Epithelial cell of esophagus (primary cell): ENCODE results near the gene TMEM119.

ENCODE experiments used
- DNase-seq: peaks from one replicate; pipeline ENCODE4 v3.0.0; 2010; ENCODE audit warnings: low read depth
- H3K4me3 ChIP-seq: 2 replicates; pipeline ENCODE4 v1.5.1; 2011; ENCODE audit warnings: mild to moderate bottlenecking, low read length, control low read depth
- TF ChIP-seq, protein P1 (sequence below): IDR thresholded peaks from 2 replicates; pipeline ENCODE4 v1.5.1; 2011; ENCODE audit warnings: low read depth, mild to moderate bottlenecking, low read length, control low read depth, inconsistent platforms; ENCODE audit not compliant: insufficient read depth; ENCODE audit errors: missing control alignments

TMEM119 gene

DNA sequence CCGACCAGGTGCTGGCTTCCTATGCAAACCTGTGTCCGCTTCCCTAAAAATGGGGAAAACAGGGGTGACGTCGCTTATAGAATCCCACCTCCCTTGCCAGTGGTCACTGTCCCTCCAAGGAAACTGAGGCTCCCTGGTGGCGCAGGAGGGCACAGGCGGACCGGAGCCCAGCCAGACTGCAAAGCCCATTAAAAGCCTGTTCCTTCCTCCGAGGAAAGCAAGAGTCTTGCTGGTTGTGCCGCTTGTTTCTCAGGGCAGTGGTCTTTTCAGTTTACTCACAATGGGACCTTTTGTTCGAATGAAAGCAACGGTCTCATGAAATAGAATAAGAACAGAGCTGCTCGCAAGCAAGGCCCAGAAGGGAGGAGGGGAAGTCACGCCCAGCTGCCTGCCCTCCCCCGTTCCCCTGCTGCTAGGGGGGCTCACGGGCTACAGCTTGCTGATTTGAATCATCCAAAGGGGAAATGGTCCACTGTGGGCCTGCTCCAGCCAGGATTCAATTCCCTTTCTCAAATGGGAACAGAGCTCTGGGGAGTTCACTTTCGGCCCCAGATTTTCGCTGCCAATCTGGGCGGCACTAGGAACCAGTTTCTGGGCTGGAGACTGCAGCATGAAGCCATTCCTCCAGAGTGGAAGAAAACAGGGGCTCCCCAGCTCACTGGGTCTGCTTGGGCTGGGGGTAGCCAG, 40.4 kb upstream of the TMEM119 start:
- DNase-seq: no peak
- H3K4me3 ChIP-seq: no peak overlapping the region
- TF ChIP-seq, protein P1, sequence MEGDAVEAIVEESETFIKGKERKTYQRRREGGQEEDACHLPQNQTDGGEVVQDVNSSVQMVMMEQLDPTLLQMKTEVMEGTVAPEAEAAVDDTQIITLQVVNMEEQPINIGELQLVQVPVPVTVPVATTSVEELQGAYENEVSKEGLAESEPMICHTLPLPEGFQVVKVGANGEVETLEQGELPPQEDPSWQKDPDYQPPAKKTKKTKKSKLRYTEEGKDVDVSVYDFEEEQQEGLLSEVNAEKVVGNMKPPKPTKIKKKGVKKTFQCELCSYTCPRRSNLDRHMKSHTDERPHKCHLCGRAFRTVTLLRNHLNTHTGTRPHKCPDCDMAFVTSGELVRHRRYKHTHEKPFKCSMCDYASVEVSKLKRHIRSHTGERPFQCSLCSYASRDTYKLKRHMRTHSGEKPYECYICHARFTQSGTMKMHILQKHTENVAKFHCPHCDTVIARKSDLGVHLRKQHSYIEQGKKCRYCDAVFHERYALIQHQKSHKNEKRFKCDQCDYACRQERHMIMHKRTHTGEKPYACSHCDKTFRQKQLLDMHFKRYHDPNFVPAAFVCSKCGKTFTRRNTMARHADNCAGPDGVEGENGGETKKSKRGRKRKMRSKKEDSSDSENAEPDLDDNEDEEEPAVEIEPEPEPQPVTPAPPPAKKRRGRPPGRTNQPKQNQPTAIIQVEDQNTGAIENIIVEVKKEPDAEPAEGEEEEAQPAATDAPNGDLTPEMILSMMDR: no peak

DNA sequence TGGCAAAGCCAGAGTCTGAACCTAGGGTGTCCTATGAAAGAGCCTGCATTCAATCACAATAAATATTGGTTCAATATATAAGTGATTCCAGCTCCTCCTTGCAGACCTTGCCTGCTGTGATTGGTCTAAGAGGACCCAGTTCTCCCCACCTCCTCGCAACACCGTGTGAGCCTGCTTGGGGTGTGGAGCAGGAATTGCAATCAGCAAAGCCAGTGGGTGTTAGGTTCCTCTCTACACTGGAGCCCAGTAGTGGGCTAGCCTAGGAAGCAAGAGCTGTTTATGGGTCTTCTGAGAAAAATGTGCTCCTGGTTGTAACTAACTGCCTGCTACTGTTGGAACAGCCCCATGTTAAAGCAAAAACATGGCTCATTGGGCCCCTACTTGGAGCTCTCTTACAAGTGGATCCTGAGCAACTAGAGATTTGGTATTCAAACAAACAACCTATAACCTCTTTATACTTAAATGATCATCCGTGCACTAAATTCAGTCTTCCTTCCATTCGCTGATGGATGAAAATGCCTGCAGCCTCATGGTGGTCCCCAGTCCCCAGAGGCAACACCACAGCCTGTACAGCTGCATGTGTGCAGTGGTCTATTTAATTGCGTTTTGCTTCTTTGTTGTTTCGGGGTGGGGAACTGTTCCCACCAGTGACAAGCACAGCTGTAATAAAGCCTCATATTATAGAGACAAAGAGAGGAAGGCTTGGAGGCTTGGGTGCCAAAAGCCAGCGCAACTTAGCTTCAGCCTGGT, 39.5 kb upstream of the TMEM119 start:
- TF ChIP-seq, protein P1: no peak
- no peak for DNase-seq
- H3K4me3 ChIP-seq: no peak overlapping the region

DNA sequence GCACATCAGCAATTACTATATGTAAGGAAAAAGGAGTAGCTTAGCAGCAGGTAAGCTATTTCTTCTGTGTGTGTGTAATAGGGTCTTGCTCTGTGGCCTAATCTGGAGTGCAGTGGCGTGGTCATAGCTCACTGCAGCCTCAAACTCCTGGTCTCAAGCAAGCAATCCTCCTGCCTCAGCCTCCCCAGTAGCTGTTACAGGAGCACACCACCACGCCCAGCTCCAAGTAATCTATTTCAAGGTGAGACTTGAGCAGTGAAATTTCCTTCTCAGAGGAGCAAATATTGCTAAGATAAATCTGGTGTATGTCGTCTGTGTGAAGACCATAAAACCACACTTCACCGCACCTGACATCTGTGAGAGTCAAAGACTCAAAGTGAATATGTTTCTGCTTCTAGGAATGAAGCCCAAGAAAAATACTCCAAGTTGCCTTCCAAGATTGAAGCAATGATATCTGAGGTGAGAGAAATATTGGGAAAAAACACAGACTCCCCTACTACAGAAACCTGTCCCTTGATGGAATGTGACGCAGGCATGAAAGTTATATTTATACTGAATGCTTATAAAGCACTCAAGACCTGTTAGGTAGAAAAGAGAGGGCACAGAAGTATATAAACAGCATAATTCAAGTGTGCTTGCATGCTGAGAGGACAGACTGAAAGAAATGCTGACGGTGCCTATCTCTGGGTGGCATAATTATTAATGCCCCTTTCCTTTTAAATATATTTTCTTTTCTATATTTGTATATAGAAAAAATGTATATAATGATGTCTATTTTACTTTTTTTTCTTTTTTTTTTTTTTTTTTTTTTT, 38.3 kb upstream of the TMEM119 start:
- no peak overlapping the region for H3K4me3 ChIP-seq

DNA sequence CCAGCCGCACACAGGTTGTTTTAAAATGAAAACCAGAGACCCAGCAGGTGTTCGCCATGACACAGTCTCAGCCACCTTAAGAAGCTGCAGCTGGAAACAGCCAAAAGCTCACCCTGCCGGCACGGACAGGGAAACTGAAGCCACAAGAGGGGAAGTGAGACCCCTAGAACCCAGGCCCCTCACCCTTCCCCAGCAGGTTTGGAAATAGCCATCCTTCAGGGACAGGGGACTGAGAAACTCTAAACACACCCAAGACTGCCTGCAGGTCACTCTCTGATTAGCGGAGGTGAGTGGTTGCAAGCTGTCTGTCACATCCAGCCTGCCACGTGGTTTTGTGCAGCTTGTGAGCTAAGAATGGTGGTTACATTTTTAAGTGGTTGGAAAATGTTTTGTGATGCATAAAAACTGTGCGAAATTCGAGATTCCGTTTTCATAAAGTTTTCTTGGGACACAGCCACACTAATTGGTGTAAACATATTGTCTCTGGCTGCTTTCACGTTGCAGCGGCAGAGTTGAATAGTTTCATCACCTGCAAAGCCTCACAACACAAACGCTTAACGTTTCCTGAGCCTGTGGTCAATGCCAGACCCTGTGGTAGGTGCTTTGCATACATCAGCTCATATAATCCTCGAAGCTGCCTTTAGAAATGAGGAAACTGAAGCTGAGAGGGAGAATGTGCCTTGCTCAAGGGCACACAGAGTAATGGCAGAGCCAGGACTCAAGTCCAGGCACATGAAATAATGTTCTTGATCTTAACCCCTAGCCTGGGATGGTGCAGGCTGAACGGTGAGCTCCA, 37.5 kb upstream of the TMEM119 start:
- TF ChIP-seq, protein P1: no peak
- no peak for DNase-seq
- H3K4me3 ChIP-seq: no peak overlapping the region

More for the DNA sequence above, 38.3 kb upstream of the TMEM119 start:
- TF ChIP-seq, protein P1: no peak
- DNase-seq: no peak

DNA sequence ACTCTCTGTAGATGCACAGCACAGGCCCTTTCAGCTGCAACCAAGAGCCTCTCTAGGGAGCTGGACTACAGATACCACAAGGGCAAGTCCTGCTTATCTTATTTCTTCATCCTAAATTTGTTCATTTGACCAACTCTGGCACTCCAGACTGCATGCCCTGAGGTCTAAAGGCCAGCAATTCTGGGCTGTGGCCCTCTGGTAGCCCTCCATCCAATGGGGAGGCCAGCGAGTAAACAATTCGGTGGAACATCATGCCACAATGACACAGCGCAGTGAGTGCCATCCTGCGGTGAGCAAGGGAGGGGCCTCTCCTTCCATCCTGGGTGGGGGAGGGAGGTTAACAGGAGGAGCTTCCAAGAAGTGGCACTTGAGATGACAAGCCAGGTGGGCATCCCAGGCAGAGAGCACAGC, 36.5 kb upstream of the TMEM119 start:
- DNase-seq: no peak
- H3K4me3 ChIP-seq: no peak overlapping the region
- TF ChIP-seq, protein P1: no peak

DNA sequence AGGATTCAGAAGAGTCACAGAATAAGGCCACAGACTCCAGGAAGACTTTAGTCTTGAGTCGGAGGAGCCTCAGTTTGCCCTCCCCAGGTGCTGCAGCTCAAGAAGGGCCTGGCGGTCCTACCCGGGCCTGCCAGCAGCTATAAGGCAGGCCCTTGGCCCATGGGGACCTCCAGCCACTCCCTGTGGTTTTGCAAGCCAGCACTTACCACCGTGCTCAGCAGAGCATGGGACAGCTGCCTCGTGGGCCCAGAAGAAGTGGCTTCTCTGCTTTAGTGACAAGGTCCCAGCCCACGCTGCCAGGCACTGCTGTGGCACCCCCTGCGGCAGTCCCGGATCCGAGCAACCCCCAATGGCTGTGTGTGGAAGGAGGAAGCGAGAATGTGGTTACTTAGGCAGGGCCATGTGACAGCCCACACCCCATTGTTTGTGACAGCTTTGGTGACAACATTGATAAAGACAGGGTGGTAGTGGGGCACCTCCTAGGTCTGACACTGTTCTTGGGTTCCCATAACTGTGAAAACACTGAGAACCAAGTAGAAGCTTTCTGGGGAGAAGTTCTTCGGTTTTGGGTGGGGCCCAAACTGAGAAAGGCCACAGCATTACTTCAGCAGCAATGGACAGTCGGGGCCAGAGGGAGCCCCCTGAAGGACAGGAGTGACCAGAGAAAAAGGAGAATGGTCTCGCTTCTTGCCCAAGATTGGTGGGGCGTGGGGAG, 35.8 kb upstream of the TMEM119 start, which contains the start of gene SELPLG:
TSS of gene SELPLG (minus strand) at position 361 of the 715 bp plus-strand sequence. CDS start 9,587 bp downstream, outside the sequence.
- no peak within 1 kb of the TSS for H3K4me3 ChIP-seq
- DNase-seq: no peak
- TF ChIP-seq, protein P1: no peak
